ENCODE data around the gene DHX15.

DHX15 gene

GRCh38 chr4:24570172-24570571 lies 14.2 kb downstream of the DHX15 start:
- 100% methylated on average over 1 of the region's 1 CpG for WGBS
- H4K8ac ChIP-seq (ENCODE audit: low read length) = no peak overlapping the region
- H3K14ac ChIP-seq (ENCODE audit: low read length in 2 of 2) = no peak overlapping the region

GRCh38 chr4:24569662-24570061 lies 14.7 kb downstream of the DHX15 start:
- Histone ChIP-seq H3K4me2 (ENCODE audit: low read length, poor library complexity, severe bottlenecking) (no peak overlapping the region), H3K14ac (ENCODE audit: low read length in 2 of 2) (no peak overlapping the region), H3K23ac (ENCODE audit: low read length in 2 of 2) (no peak overlapping the region), H3K27ac (ENCODE audit: low read length, poor library complexity, severe bottlenecking) (no peak overlapping the region), H3K9ac (ENCODE audit: low read length) (no peak overlapping the region), H3K79me1 (replicated peaks; ENCODE audit: low read length, poor library complexity, severe bottlenecking) (no peaks in the 10 kb centered on the region), H3K9me3 (ENCODE audit: control insufficient read depth, low read length) (no peaks in the 10 kb centered on the region), H4K91ac (ENCODE audit: low read length) (no peak overlapping the region), H3K4ac (ENCODE audit: low read depth in 1 of 2, low read length in 2 of 2) (no peak overlapping the region), H3K27me3 (ENCODE audit: control insufficient read depth in 1 of 2, insufficient read depth in 1 of 2, low read length in 2 of 2) (no peaks in the 10 kb centered on the region), H4K8ac (ENCODE audit: low read length) (no peak overlapping the region), H3K4me1 (ENCODE audit: control insufficient read depth, insufficient read depth, low read depth, low read length) (peaks cover 4% of the 10 kb centered on the region), H2AK5ac (ENCODE audit: low read length, severe bottlenecking) (no peak overlapping the region), H2AFZ (ENCODE audit: low read depth, low read length) (no peak overlapping the region), H2BK12ac (ENCODE audit: low read length in 2 of 2) (no peak overlapping the region), H3K4me3 (ENCODE audit: insufficient read depth in 1 of 2, low read depth in 1 of 2, low read length in 2 of 2) (no peak overlapping the region), H2BK120ac (ENCODE audit: low read depth, low read length) (no peak overlapping the region), H2BK5ac (ENCODE audit: low read depth, low read length, poor library complexity, severe bottlenecking) (no peak overlapping the region), H3K36me3 (ENCODE audit: control insufficient read depth in 1 of 2, insufficient read depth in 2 of 2, low read depth in 1 of 2, low read length in 2 of 2) (peaks cover 15 to 67% of the 10 kb centered on the region in 2 experiments), H2BK15ac (ENCODE audit: low read depth, poor library complexity, severe bottlenecking) (no peak overlapping the region), H3K18ac (ENCODE audit: low read depth in 1 of 2, low read length in 2 of 2) (no peak overlapping the region)
- no peak for DNase-seq
- WGBS = no CpG with 5 or more reads among the region's 2 CpGs

More at GRCh38 chr4:24570172-24570571, 14.2 kb downstream of the DHX15 start:
- no peak overlapping the region for H3K27ac ChIP-seq (ENCODE audit: low read length, poor library complexity, severe bottlenecking)
- no peak overlapping the region for H3K4me2 ChIP-seq (ENCODE audit: low read length, poor library complexity, severe bottlenecking)
- H3K27me3 ChIP-seq (ENCODE audit: control insufficient read depth in 1 of 2, insufficient read depth in 1 of 2, low read length in 2 of 2) = no peaks in the 10 kb centered on the region
- H3K79me1 ChIP-seq (replicated peaks; ENCODE audit: low read length, poor library complexity, severe bottlenecking) = no peaks in the 10 kb centered on the region
- H3K4me3 ChIP-seq (ENCODE audit: insufficient read depth in 1 of 2, low read depth in 1 of 2, low read length in 2 of 2) = no peak overlapping the region
- H3K36me3 ChIP-seq (ENCODE audit: control insufficient read depth in 1 of 2, insufficient read depth in 2 of 2, low read depth in 1 of 2, low read length in 2 of 2) = peaks cover 15 to 72% of the 10 kb centered on the region in 2 experiments
- H3K9ac ChIP-seq (ENCODE audit: low read length) = no peak overlapping the region
- H2AK5ac ChIP-seq (ENCODE audit: low read length, severe bottlenecking) = no peak overlapping the region
- H2BK120ac ChIP-seq (ENCODE audit: low read depth, low read length) = no peak overlapping the region
- H2BK15ac ChIP-seq (ENCODE audit: low read depth, poor library complexity, severe bottlenecking) = no peak overlapping the region
- no peak overlapping the region for H3K18ac ChIP-seq (ENCODE audit: low read depth in 1 of 2, low read length in 2 of 2)
- H2BK12ac ChIP-seq (ENCODE audit: low read length in 2 of 2) = no peak overlapping the region
- H4K91ac ChIP-seq (ENCODE audit: low read length) = no peak overlapping the region
- no peak overlapping the region for H3K4ac ChIP-seq (ENCODE audit: low read depth in 1 of 2, low read length in 2 of 2)
- no peak overlapping the region for H2AFZ ChIP-seq (ENCODE audit: low read depth, low read length)
- no peak overlapping the region for H2BK5ac ChIP-seq (ENCODE audit: low read depth, low read length, poor library complexity, severe bottlenecking)
- no peak overlapping the region for H3K23ac ChIP-seq (ENCODE audit: low read length in 2 of 2)
- peaks cover 4% of the 10 kb centered on the region for H3K4me1 ChIP-seq (ENCODE audit: control insufficient read depth, insufficient read depth, low read depth, low read length)
- no peak for DNase-seq
- no peaks in the 10 kb centered on the region for H3K9me3 ChIP-seq (ENCODE audit: control insufficient read depth, low read length)

GRCh38 chr4:24568425-24568824 lies 15.9 kb downstream of the DHX15 start:
- Histone ChIP-seq H3K23ac (ENCODE audit: low read length in 2 of 2) (no peak overlapping the region), H2AK5ac (ENCODE audit: low read length, severe bottlenecking) (no peak overlapping the region), H3K9me3 (ENCODE audit: control insufficient read depth, low read length) (no peaks in the 10 kb centered on the region), H3K36me3 (ENCODE audit: control insufficient read depth in 1 of 2, insufficient read depth in 2 of 2, low read depth in 1 of 2, low read length in 2 of 2) (peaks cover 12 to 66% of the 10 kb centered on the region in 2 experiments), H3K27ac (ENCODE audit: low read length, poor library complexity, severe bottlenecking) (no peak overlapping the region), H3K14ac (ENCODE audit: low read length in 2 of 2) (no peak overlapping the region), H3K79me1 (replicated peaks; ENCODE audit: low read length, poor library complexity, severe bottlenecking) (no peaks in the 10 kb centered on the region), H3K4ac (ENCODE audit: low read depth in 1 of 2, low read length in 2 of 2) (no peak overlapping the region), H2AFZ (ENCODE audit: low read depth, low read length) (no peak overlapping the region), H2BK12ac (ENCODE audit: low read length in 2 of 2) (no peak overlapping the region), H3K18ac (ENCODE audit: low read depth in 1 of 2, low read length in 2 of 2) (no peak overlapping the region), H3K9ac (ENCODE audit: low read length) (no peak overlapping the region), H2BK15ac (ENCODE audit: low read depth, poor library complexity, severe bottlenecking) (no peak overlapping the region), H3K4me2 (ENCODE audit: low read length, poor library complexity, severe bottlenecking) (no peak overlapping the region), H2BK5ac (ENCODE audit: low read depth, low read length, poor library complexity, severe bottlenecking) (no peak overlapping the region), H4K8ac (ENCODE audit: low read length) (no peak overlapping the region), H3K4me3 (ENCODE audit: insufficient read depth in 1 of 2, low read depth in 1 of 2, low read length in 2 of 2) (no peak overlapping the region), H4K91ac (ENCODE audit: low read length) (no peak overlapping the region), H3K27me3 (ENCODE audit: control insufficient read depth in 1 of 2, insufficient read depth in 1 of 2, low read length in 2 of 2) (no peaks in the 10 kb centered on the region), H3K4me1 (ENCODE audit: control insufficient read depth, insufficient read depth, low read depth, low read length) (peaks cover 1% of the 10 kb centered on the region), H2BK120ac (ENCODE audit: low read depth, low read length) (no peak overlapping the region)
- DNase-seq = no peak

- no peak overlapping the region for H2AFZ ChIP-seq (ENCODE audit: low read depth, low read length)
- no peak overlapping the region for H3K4ac ChIP-seq (ENCODE audit: low read depth in 1 of 2, low read length in 2 of 2)
- no peak overlapping the region for H2BK15ac ChIP-seq (ENCODE audit: low read depth, poor library complexity, severe bottlenecking)
- no peak overlapping the region for H4K8ac ChIP-seq (ENCODE audit: low read length)
- H4K91ac ChIP-seq (ENCODE audit: low read length) = no peak overlapping the region
- no peak overlapping the region for H2BK120ac ChIP-seq (ENCODE audit: low read depth, low read length)
- H3K27ac ChIP-seq (ENCODE audit: low read length, poor library complexity, severe bottlenecking) = no peak overlapping the region
- no peak overlapping the region for H2BK5ac ChIP-seq (ENCODE audit: low read depth, low read length, poor library complexity, severe bottlenecking)
- H3K79me1 ChIP-seq (replicated peaks; ENCODE audit: low read length, poor library complexity, severe bottlenecking) = no peaks in the 10 kb centered on the region
- DNase-seq = peak; percentile 22
- no peaks in the 10 kb centered on the region for H3K9me3 ChIP-seq (ENCODE audit: control insufficient read depth, low read length)
- H3K18ac ChIP-seq (ENCODE audit: low read depth in 1 of 2, low read length in 2 of 2) = no peak overlapping the region
- H2BK12ac ChIP-seq (ENCODE audit: low read length in 2 of 2) = no peak overlapping the region
- H3K14ac ChIP-seq (ENCODE audit: low read length in 2 of 2) = no peak overlapping the region
- no peak overlapping the region for H3K4me3 ChIP-seq (ENCODE audit: insufficient read depth in 1 of 2, low read depth in 1 of 2, low read length in 2 of 2)
- peaks cover 10 to 53% of the 10 kb centered on the region in 2 experiments for H3K36me3 ChIP-seq (ENCODE audit: control insufficient read depth in 1 of 2, insufficient read depth in 2 of 2, low read depth in 1 of 2, low read length in 2 of 2)
- no peak overlapping the region for H3K9ac ChIP-seq (ENCODE audit: low read length)
- no peak overlapping the region for H3K23ac ChIP-seq (ENCODE audit: low read length in 2 of 2)
- H3K4me1 ChIP-seq (ENCODE audit: control insufficient read depth, insufficient read depth, low read depth, low read length) = peaks cover 2% of the 10 kb centered on the region
- H3K4me2 ChIP-seq (ENCODE audit: low read length, poor library complexity, severe bottlenecking) = no peak overlapping the region
- no peak overlapping the region for H2AK5ac ChIP-seq (ENCODE audit: low read length, severe bottlenecking)
- H3K27me3 ChIP-seq (ENCODE audit: control insufficient read depth in 1 of 2, insufficient read depth in 1 of 2, low read length in 2 of 2) = no peaks in the 10 kb centered on the region
These were observed 19.3 kb downstream of the DHX15 start for GRCh38 chr4:24565054-24565453.
